ENCODE measurements around the gene TM4SF20. TPM values are rescaled to one million over a fixed set of nuclear protein-coding genes. Genes with fewer than 3 reads are reported as not detected.

Gene TM4SF20
- polyA plus RNA-seq, 3 donors = not detected

- H3K27me3 Mint-ChIP-seq (ENCODE audit: low read depth in 3 of 3) = peaks cover 0 to 2% (median under 1%) of the 10 kb centered on the region in 3 donors
- intact Hi-C loops (cut with micrococcal nuclease) = loop anchor here (5.0 to 10.0 kb wide), 2 partner anchors 35 to 57 kb away; no protein-coding TSS in a partner anchor
- Histone ChIP-seq H3K4me1 (ENCODE audit: control insufficient read depth in 1 of 2, insufficient read depth in 2 of 2, low read length in 2 of 2) (peaks cover 75 to 77% of the 10 kb centered on the region in 2 donors), H3K9ac (ENCODE audit: insufficient read depth, low read length, poor library complexity, severe bottlenecking) (peak overlapping the region; percentile 38), H3K36me3 (replicated peaks in 1 of 2; ENCODE audit: control insufficient read depth in 1 of 2, insufficient read depth in 2 of 2, low read length in 2 of 2) (no peaks in the 10 kb centered on the region), H3K79me2 (ENCODE audit: insufficient read depth, low read length) (no peaks in the 10 kb centered on the region), H3K4me3 (replicated peaks in 1 of 3; ENCODE audit: low read depth in 2 of 3, low read length in 3 of 3) (peak overlapping the region in 2 of 3 experiments; percentile 3 to 65), H2AFZ (ENCODE audit: insufficient read depth, low read depth, low read length, poor library complexity, severe bottlenecking) (peak overlapping the region; percentile 43), H3K4me2 (replicated peaks; ENCODE audit: extremely low read depth, low read length, poor library complexity, severe bottlenecking) (peak overlapping the region; percentile 54), H3K27ac (ENCODE audit: low read depth in 1 of 2, low read length in 2 of 2) (peak overlapping the region; percentile 84 to 85), H4K20me1 (ENCODE audit: insufficient read depth, low read length) (no peaks in the 10 kb centered on the region), H3K9me3 (replicated peaks in 1 of 2; ENCODE audit: control insufficient read depth in 1 of 2, insufficient read depth in 1 of 2, low read length in 2 of 2) (no peaks in the 10 kb centered on the region), H3K27me3 (ENCODE audit: control insufficient read depth in 2 of 2, insufficient read depth in 2 of 2, low read length in 2 of 2) (no peaks in the 10 kb centered on the region)
- peaks cover 0 to 5% of the 10 kb centered on the region in 2 donors for H3K36me3 Mint-ChIP-seq
- DNase-seq = peak; percentile 85 to 98 (median 92)
- no peaks in the 10 kb centered on the region for H3K9me3 Mint-ChIP-seq
- peaks cover 78% of the 10 kb centered on the region for H3K4me1 Mint-ChIP-seq
- peak overlapping the region; percentile 59 to 89 for H3K4me3 Mint-ChIP-seq
- WGBS (ENCODE audit: insufficient coverage) = 8% methylated on average over 15 of the region's 16 CpGs
- H3K27ac Mint-ChIP-seq = peak overlapping the region; percentile 90 to 98 (median 97)
- TF ChIP-seq CTCF (IDR thresholded peaks at IDR 0.05) = no peak
Measured at GRCh38 chr2:227407591-227408151, 28.6 kb upstream of the TM4SF20 start.

GRCh38 chr2:227406177-227407031 lies 27.3 kb upstream of the TM4SF20 start:
- peak overlapping the region; percentile 54 for H3K4me2 ChIP-seq (replicated peaks; ENCODE audit: extremely low read depth, low read length, poor library complexity, severe bottlenecking)
- peaks cover 0 to 5% of the 10 kb centered on the region in 2 donors for H3K36me3 Mint-ChIP-seq
- H3K9me3 ChIP-seq (replicated peaks in 1 of 2; ENCODE audit: control insufficient read depth in 1 of 2, insufficient read depth in 1 of 2, low read length in 2 of 2) = no peaks in the 10 kb centered on the region
- H3K4me1 Mint-ChIP-seq = peaks cover 67% of the 10 kb centered on the region
- intact Hi-C loops (cut with micrococcal nuclease) = loop anchor here (5.0 to 10.0 kb wide), 2 partner anchors 34 to 58 kb away; no protein-coding TSS in a partner anchor
- H3K27ac Mint-ChIP-seq = peak overlapping the region; percentile 90 to 98 (median 97)
- peaks cover 62 to 65% of the 10 kb centered on the region in 2 donors for H3K4me1 ChIP-seq (ENCODE audit: control insufficient read depth in 1 of 2, insufficient read depth in 2 of 2, low read length in 2 of 2)
- H3K9me3 Mint-ChIP-seq = no peaks in the 10 kb centered on the region
- peak overlapping the region; percentile 45 to 53 for H3K4me3 Mint-ChIP-seq
- no peak overlapping the region for H2AFZ ChIP-seq (ENCODE audit: insufficient read depth, low read depth, low read length, poor library complexity, severe bottlenecking)
- H3K27ac ChIP-seq (ENCODE audit: low read depth in 1 of 2, low read length in 2 of 2) = peak overlapping the region; percentile 50 to 85
- H4K20me1 ChIP-seq (ENCODE audit: insufficient read depth, low read length) = no peaks in the 10 kb centered on the region
- peak; percentile 61 for TF ChIP-seq CTCF (IDR thresholded peaks at IDR 0.05)
- peak in 2 of 3 donors; percentile 41 to 45 for DNase-seq
- H3K27me3 Mint-ChIP-seq (ENCODE audit: low read depth in 3 of 3) = peaks cover 0 to 4% (median 0%) of the 10 kb centered on the region in 3 donors
- H3K79me2 ChIP-seq (ENCODE audit: insufficient read depth, low read length) = no peaks in the 10 kb centered on the region
- 4% methylated on average over 6 of the region's 7 CpGs for WGBS (ENCODE audit: insufficient coverage)
- no peaks in the 10 kb centered on the region for H3K36me3 ChIP-seq (replicated peaks in 1 of 2; ENCODE audit: control insufficient read depth in 1 of 2, insufficient read depth in 2 of 2, low read length in 2 of 2)
- H3K4me3 ChIP-seq (replicated peaks in 1 of 3; ENCODE audit: low read depth in 2 of 3, low read length in 3 of 3) = peak overlapping the region in 1 of 3 experiments; percentile 65
- H3K9ac ChIP-seq (ENCODE audit: insufficient read depth, low read length, poor library complexity, severe bottlenecking) = no peak overlapping the region
- H3K27me3 ChIP-seq (ENCODE audit: control insufficient read depth in 2 of 2, insufficient read depth in 2 of 2, low read length in 2 of 2) = no peaks in the 10 kb centered on the region
